T-helper 17 cell (primary cell): Measurements from ENCODE around the gene NUPR1. TPM values are rescaled to one million over a fixed set of nuclear protein-coding genes. Genes with fewer than 3 reads are reported as not detected.
"Not testable (repeated sequence)": the region's sequence is repeated elsewhere in the genome, so short reads cannot be mapped to it uniquely, and the experiment has no call there.

Experiments
- ATAC-seq: fragments of 150-1000 bp; cut with Tn5 transposase; 2 replicates; pipeline ENCODE4 v1.10.0; 2021; ENCODE audit warnings: mild to moderate bottlenecking, moderate library complexity
- DNase-seq, 3 donors: peaks; one replicate each; pipeline versions ENCODE4 v3.0.0 to v3.0.0-alpha.2; 2020 to 2021
- H3K9me3 ChIP-seq: one replicate; pipeline ENCODE4 v1.7.0; 2013; ENCODE audit warnings: low read length, mild to moderate bottlenecking; ENCODE audit not compliant: control insufficient read depth, poor library complexity, severe bottlenecking
- H3K27ac Mint-ChIP-seq: one replicate; pipeline ENCODE4 v1.8.0; 2022; ENCODE audit warnings: mild to moderate bottlenecking, moderate library complexity, mixed read lengths
- H3K27me3 Mint-ChIP-seq: one replicate; pipeline ENCODE4 v1.8.0; 2022; ENCODE audit warnings: mixed read lengths
- H3K36me3 Mint-ChIP-seq: one replicate; pipeline ENCODE4 v1.8.0; 2022; ENCODE audit warnings: low read depth, mixed read lengths
- H3K4me1 Mint-ChIP-seq: one replicate; pipeline ENCODE4 v1.8.0; 2022; ENCODE audit warnings: mild to moderate bottlenecking, mixed read lengths
- H3K4me3 Mint-ChIP-seq: one replicate; pipeline ENCODE4 v1.8.0; 2022; ENCODE audit warnings: mild to moderate bottlenecking, moderate library complexity, mixed read lengths
- total RNA-seq, 4 donors: library from RNA in 2 of 4; stranded (reverse) in 2 of 4; gene quantifications; one replicate each; pipeline ENCODE4 v1.2.3 and lab custom pipeline; 2022 to 2026

Gene NUPR1
- total RNA-seq, 2 donors from 2014 or later, result 0.07 to 0.13 TPM

DNA sequence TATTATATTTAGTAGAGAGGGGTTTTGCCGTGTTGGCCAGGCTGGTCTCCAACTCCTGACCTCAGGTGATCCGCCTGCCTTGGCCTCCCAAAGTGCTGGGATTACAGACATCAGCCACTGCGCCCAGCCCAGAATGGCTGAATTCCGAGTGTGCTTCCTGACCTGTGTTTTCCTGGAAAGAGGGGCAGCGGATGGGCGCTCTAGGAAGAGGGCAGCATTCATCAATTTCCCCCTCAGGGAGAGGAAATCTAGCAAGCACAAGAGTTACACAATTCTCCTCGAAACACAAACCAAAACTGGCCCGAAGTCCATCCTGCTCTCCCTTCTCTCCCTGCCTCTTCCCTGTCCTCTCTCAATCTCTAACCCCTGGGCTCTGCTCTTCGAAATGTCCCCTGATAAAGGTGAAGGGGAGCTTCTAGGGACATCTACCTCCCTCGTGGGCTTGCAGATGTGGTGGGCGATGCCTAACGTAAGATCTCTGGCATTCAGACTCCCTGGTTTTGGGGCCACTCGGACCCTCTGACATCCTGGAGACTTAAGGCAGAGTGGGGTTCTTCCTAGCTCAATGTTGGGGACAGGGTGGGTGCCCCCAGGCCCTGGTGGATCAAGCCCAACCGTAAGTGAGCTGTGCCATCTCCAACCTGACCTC lies 33.2 kb downstream of the NUPR1 start:
- H3K4me1 Mint-ChIP-seq, result peaks cover 14% of the 10 kb centered on the region
- H3K4me3 Mint-ChIP-seq, result no peak overlapping the region
- H3K27ac Mint-ChIP-seq, result no peak overlapping the region
- DNase-seq, result no peak
- H3K9me3 ChIP-seq, result no peaks in the 10 kb centered on the region
- H3K27me3 Mint-ChIP-seq, result no peaks in the 10 kb centered on the region
- H3K36me3 Mint-ChIP-seq, result no peaks in the 10 kb centered on the region
- ATAC-seq, result no peak

DNA sequence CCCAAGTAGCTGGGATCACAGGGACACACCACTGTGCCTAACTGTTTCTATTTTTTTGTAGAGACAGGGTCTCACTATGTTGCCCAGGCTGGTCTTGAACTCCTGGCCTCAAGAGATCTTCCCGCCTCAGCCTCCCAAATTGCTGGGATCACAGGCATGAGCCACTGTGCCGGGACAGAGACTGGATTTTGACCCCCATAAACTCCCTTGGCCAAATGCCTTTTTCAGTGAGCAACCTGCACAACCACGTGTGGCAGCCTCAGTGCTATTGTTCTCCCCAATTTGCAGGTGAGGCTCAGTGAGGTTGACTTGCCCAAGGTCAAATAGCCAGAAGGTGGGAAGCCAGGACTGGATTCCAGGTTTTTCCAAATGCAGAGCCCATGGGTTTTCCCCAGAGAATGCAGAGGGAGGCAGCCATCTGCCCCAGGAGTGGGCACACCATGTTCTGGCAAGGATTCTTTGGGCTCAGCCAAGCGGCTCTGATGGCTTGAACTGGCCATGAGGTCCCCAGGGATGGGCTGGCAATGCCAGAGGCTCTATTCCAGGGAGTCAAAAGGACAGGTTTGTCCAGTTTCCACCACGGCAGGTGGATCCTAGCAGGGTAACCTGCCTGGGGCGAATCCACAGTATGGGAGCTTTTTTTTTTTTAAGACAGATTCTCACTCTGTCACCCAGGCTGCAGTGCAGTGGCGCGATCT lies 33.9 kb downstream of the NUPR1 start:
- no peaks in the 10 kb centered on the region for H3K9me3 ChIP-seq
- no peak overlapping the region for H3K4me3 Mint-ChIP-seq
- no peaks in the 10 kb centered on the region for H3K27me3 Mint-ChIP-seq
- no peaks in the 10 kb centered on the region for H3K36me3 Mint-ChIP-seq
- ATAC-seq (no peak), DNase-seq (no peak)
- H3K4me1 Mint-ChIP-seq, result peaks cover 14% of the 10 kb centered on the region
- H3K27ac Mint-ChIP-seq, result no peak overlapping the region

DNA sequence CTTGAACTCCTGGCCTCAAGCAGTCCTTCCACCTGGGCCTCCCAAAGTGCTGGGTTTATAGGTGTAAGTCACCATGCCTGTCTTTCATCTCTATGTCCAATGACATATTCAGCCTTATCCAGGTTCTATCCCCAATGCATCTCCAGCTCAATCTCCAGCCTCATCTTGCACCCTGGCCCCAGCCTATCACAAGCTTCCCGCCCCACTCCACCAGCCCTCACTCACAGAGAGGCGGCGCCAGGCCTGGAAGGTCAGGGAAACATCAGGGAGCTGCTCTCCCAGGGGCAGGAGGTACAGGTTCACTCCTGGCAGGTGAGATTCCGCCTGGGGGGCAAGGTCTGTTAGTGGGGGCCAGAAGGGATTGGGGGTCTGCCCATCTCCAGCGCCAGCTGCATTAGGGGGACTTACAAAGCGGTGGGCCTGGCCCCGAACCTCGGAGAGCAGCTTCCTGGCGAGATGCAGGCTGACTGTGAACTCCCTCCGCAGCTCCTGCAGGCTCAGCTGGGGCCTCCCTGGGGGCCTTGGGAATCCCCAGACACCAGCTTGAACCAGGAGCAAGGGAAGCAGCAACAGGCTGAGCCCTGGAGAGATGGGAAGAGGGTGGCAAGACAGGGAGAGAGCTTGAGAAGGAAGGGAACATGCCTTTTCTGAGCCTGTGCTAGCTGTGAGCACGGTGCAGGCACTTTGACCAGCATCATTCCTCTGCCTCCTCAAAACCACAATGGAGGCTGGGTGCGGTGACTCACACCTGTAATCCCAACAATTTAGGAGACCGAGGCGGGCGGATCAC lies 35.1 kb downstream of the NUPR1 start:
- Mint-ChIP-seq H3K36me3 (no peaks in the 10 kb centered on the region), H3K27ac (peak overlapping the region; percentile 57), H3K4me3 (no peak overlapping the region), H3K27me3 (no peaks in the 10 kb centered on the region), H3K4me1 (peaks cover 14% of the 10 kb centered on the region)
- no peak for ATAC-seq
- H3K9me3 ChIP-seq, result no peaks in the 10 kb centered on the region
- no peak for DNase-seq

DNA sequence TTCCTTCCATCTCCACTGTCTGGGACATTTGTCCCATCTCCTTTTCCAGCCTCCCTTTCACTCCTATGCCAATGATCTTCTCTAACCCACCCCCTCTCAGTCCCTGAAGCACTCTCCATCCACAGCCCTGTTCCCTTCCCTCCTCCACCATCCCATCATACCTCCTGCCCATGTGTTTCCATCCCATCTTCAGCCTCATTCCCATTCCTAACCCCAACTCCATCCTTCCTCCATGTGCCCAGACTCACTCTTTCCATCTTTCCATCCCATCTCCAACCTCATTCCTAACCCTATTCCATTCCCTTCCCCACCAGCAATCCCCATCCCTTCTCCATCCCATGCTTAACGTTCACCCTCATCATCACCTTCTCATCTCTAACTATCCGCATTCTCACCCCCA lies 36.5 kb downstream of the NUPR1 start:
- H3K27ac Mint-ChIP-seq, result no peak overlapping the region
- no peaks in the 10 kb centered on the region for H3K9me3 ChIP-seq
- no peaks in the 10 kb centered on the region for H3K27me3 Mint-ChIP-seq
- peaks cover under 1% of the 10 kb centered on the region for H3K36me3 Mint-ChIP-seq
- peaks cover 7% of the 10 kb centered on the region for H3K4me1 Mint-ChIP-seq
- no peak overlapping the region for H3K4me3 Mint-ChIP-seq
- DNase-seq (no peak), ATAC-seq (no peak)

DNA sequence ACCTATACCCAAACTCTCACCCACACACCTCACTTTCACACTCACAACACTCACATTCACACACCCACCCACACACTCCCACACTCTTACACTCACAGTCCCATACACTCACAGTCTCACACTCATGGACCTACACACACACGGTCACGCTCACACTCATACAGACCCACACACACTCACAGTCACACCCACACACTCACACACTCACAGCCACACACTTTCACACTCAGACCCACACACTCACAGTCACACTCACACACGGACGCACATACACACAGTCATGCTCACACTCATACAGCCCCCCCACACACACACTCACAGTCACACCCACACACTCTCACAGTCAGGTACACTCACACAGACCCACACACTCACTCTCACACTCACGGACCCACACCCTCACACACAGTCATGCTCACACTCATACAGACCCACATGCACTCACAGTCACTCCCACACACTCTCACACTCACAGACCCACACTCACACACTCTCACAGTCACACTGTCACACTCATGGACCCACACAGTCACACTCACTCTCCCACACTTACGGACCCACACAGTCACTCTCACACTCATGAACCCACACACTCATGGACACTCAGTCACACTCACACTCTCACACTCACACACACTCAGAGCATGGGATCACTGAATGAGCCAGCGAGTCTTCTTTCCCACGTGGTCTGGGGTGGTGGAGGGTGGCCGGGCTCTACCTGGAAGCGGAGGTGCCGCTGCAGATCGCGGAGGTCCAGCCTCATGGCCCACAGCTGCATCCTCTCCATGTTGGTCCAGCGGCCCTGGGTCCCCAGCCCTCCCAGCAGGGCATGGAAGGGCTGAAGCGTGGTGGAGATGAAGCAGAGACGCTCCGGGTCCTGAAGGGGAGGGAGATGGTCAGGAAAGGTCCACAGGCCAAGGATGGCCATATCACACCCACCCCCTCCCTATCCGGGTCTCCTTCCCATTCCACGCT lies 37.2 kb downstream of the NUPR1 start:
- no peak overlapping the region for H3K27ac Mint-ChIP-seq
- ATAC-seq, result no peak
- H3K36me3 Mint-ChIP-seq, result peaks cover 6% of the 10 kb centered on the region
- no peaks in the 10 kb centered on the region for H3K27me3 Mint-ChIP-seq
- no peak overlapping the region for H3K4me3 Mint-ChIP-seq
- H3K9me3 ChIP-seq, result no peaks in the 10 kb centered on the region
- H3K4me1 Mint-ChIP-seq, result peaks cover 11% of the 10 kb centered on the region
- DNase-seq, result no peak

DNA sequence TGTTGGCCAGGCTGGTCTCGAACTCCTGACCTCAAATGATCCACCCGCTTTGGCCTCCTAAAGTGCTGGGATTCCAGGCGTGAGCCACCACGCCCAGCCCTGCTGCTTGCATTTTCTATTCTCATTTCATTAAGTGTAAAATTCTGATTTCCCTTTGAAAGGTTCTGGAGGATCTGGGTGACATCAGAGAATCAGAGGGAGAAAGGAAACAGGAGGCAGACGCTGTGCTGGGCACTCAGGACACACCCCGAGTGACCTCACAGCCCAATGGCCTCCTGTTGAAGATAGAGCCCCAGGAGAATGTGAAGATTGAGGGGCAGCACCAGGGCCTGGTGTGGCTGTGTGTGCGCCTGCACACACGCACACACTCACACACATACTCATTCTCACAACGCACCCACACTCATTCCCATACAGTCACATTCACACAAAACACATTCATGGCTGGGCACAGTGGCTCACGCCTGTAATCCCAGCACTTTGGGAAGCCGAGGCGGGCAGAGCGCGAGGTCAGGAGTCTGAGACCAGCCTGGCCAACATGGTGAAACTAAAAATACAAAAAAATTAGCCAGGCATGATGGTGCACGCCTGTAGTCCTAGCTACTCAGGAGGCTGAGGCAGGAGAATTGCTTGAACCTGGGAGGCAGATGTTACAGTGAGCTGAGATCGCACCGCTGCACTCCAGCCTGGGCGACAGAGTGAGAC lies 38.1 kb downstream of the NUPR1 start:
- H3K9me3 ChIP-seq, H3K4me3 Mint-ChIP-seq, H3K27ac Mint-ChIP-seq, DNase-seq, ATAC-seq, H3K27me3 Mint-ChIP-seq: not testable (repeated sequence)
- H3K36me3 Mint-ChIP-seq, result peaks cover 10% of the 10 kb centered on the region
- peaks cover 18% of the 10 kb centered on the region for H3K4me1 Mint-ChIP-seq

DNA sequence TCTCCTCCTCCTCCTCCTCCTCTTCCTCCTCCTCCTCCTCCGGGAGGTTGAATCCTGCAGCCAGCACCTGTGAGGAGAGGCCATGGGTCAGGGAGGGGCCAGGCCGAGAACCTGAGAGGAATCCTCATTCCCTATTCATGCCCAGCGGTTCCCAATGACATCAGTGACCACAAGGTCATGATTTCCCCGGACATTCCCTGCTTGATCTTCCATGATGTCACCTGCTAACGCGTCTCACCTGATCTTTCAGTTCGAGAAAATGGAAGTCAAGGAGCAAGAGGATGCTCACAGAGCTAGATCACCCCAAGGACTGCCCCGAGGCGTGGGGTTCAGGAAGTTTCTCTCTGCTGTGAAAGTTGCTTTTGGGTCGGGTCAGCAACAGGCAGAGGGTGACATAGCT lies 38.9 kb downstream of the NUPR1 start:
- no peaks in the 10 kb centered on the region for H3K9me3 ChIP-seq
- H3K27ac Mint-ChIP-seq, result no peak overlapping the region

DNA sequence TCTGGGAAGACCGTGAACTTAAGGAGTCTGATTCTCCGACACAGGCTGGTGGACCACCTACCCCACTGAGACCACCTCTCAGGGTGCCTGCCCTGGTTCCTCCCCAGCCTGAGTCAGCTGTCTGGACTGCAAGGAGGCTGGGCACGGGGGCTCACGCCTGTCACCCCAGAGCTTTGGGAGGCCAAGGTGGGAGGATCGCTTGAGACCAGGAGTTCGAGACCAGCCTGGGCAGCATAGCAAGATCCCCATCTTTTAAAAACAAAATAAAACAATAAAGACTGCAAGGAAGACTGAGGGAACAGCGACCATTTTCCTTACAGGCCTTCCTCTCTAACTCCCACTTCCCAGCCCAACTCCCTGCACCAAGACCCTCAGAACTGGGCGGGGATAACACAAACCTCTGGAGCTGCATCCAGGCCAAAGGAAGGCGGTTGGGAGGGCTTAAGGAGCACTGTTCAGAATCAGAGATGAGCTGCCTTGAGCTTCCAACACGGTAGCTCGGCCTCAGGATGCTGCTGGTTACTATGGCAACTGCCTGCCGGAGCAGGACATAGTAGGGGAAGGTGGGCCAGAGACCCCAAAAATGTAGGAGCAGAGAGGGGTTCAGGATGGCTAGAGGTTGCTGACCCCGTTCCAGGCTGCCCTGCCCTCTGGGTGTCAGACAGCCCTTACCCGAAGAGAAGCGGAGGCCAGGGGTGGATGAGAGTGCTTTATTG lies 40.0 kb downstream of the NUPR1 start:
- H3K4me1 Mint-ChIP-seq, result peaks cover 32% of the 10 kb centered on the region
- peaks cover 10% of the 10 kb centered on the region for H3K36me3 Mint-ChIP-seq

More for the DNA sequence above, 38.9 kb downstream of the NUPR1 start:
- Mint-ChIP-seq H3K36me3 (peaks cover 10% of the 10 kb centered on the region), H3K4me3 (no peak overlapping the region), H3K27me3 (no peaks in the 10 kb centered on the region), H3K4me1 (peaks cover 26% of the 10 kb centered on the region)
- DNase-seq, result no peak
- ATAC-seq, result no peak

DNA sequence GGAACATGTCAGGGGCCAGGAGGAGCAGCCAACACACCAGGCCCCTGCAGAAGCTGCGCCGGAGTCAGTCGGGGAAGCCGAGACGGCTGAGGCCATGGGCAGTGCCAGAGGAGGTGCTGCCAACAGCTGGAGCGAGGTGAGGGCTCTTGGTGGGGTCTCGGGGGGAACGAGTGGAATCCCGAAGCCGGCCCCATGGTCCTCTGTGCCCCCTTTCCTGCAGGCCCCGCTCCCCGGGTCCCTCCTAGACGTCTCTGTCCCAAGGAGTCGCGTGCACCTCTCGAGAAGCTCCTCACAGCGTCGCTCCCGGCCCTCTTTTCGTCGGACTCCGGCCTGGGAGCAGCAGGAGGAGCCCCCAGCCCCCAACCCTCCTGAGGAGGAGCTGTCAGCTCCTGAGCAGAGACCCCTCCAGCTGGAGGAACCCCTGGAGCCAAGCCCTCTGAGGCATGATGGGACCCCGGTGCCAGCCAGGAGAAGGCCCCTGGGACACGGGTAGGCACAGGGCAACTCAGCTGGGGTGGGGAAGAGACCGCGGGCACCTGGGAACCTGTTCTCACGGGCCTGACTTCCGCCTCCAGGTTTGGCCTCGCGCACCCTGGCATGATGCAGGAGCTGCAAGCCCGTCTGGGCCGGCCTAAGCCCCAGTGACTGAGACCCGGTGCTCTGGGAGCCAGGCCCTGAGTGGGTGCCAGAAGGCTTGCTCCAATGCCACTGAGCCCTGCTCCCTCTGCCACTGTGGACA lies 40.7 kb downstream of the NUPR1 start:
- peak overlapping the region; percentile 21 for H3K4me3 Mint-ChIP-seq
- H3K27me3 Mint-ChIP-seq, result no peaks in the 10 kb centered on the region
- ATAC-seq (no peak), DNase-seq (no peak)
- H3K27ac Mint-ChIP-seq, result peak overlapping the region; percentile 98
- H3K36me3 Mint-ChIP-seq, result peaks cover 10% of the 10 kb centered on the region
- peaks cover 36% of the 10 kb centered on the region for H3K4me1 Mint-ChIP-seq
- H3K9me3 ChIP-seq, result no peaks in the 10 kb centered on the region

More for the DNA sequence above, 40.0 kb downstream of the NUPR1 start:
- ATAC-seq, result no peak
- H3K9me3 ChIP-seq, result no peaks in the 10 kb centered on the region
- Mint-ChIP-seq H3K4me3 (no peak overlapping the region), H3K27me3 (no peaks in the 10 kb centered on the region), H3K27ac (no peak overlapping the region)
- no peak for DNase-seq

DNA sequence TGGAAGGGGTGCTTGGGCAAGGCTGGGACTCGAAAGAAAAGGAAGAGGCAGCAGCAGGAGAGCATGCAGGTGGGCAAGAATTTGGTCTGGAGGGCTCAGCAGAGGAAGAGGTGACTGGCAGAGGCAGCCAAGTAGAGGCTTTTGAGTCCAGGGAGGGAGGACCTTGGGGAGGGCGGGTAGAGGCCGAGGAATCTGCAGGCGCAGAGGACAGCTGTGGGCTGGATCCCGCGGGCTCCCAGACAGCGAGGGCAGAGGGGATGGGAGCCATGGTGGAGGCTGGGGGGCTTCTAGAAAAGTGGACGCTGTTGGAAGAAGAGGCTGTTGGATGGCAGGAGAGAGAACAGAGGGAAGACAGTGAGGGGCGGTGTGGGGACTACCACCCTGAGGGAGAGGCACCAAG lies 41.4 kb downstream of the NUPR1 start:
- H3K27me3 Mint-ChIP-seq, result no peaks in the 10 kb centered on the region
- DNase-seq (no peak), ATAC-seq (no peak)
- H3K9me3 ChIP-seq, result no peaks in the 10 kb centered on the region
- peaks cover 38% of the 10 kb centered on the region for H3K4me1 Mint-ChIP-seq
- H3K4me3 Mint-ChIP-seq, result peak overlapping the region; percentile 21
- H3K27ac Mint-ChIP-seq, result peak overlapping the region; percentile 98
- peaks cover 10% of the 10 kb centered on the region for H3K36me3 Mint-ChIP-seq

DNA sequence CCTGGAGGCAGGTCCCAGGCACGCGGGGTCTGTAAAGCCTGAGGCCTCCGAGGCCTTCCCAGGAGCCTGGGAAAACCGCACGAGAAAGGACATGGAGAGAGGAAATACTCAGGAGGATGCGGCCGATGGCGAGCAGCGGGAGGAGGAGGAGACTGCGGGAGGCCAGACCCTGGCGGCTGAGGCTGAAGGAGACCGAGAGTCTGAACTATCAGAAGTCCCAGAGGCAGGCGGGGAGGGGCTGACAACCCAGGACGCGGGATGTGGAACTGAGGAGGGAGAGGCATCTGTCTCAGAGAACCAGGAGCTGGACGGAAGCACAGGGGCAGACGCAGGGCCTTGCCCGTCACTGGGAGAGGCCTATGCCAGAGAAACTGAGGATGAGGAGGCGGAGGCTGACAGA lies 41.9 kb downstream of the NUPR1 start:
- Mint-ChIP-seq H3K27ac (peak overlapping the region; percentile 98), H3K4me3 (peak overlapping the region; percentile 21), H3K4me1 (peaks cover 40% of the 10 kb centered on the region), H3K27me3 (no peaks in the 10 kb centered on the region), H3K36me3 (peaks cover 10% of the 10 kb centered on the region)
- no peak for DNase-seq
- no peaks in the 10 kb centered on the region for H3K9me3 ChIP-seq
- ATAC-seq, result no peak
